Adrenal gland (tissue), 12 donors: ENCODE measurements around the gene ZNF41. TPM values are rescaled to one million over a fixed set of nuclear protein-coding genes. Genes with fewer than 3 reads are reported as not detected.
"Not testable (repeated sequence)": the region's sequence is repeated elsewhere in the genome, so short reads cannot be mapped to it uniquely, and the experiment has no call there.

Experiments used
- DNase-seq, 7 donors: peaks; one replicate each; pipeline ENCODE4 v3.0.0-alpha.2; 2019 to 2020
- H3K27ac ChIP-seq, 5 donors: fragments of 200-600 bp; sonication (generic) in 4 of 5; 1 replicate in 3 of 5; 2 replicates in 2 of 5; pipeline versions ENCODE4 v1.5.1 to v1.8.0; 2016 to 2020; ENCODE audit warnings: mild to moderate bottlenecking in 1 of 5
- H3K27me3 ChIP-seq: fragments of 200-600 bp; 2 replicates; pipeline ENCODE4 v1.8.0; 2021
- H3K36me3 ChIP-seq, 2 donors: fragments of 200-600 bp; replicated peaks in 1 of 2; 1 replicate in 1 of 2; 2 replicates in 1 of 2; pipeline versions ENCODE4 v1.5.1 to v1.8.0; 2018 to 2022
- H3K4me1 ChIP-seq, 2 donors: fragments of 200-600 bp; replicated peaks in 1 of 2; 1 replicate in 1 of 2; 2 replicates in 1 of 2; pipeline versions ENCODE4 v1.5.1 to v1.8.0; 2018 to 2021
- H3K4me3 ChIP-seq, 4 donors: fragments of 200-600 bp; sonication (generic) in 3 of 4; one replicate each; pipeline ENCODE4 v1.5.1; 2016 to 2018
- H3K9me3 ChIP-seq, 3 donors: fragments of 200-600 bp; sonication (generic) in 1 of 3; replicated peaks in 1 of 3; 1 replicate in 2 of 3; 2 replicates in 1 of 3; pipeline versions ENCODE4 v1.5.1 to v1.8.0; 2016 to 2021
- CTCF ChIP-seq, 6 experiments: fragments of 450-650 bp in 4 of 6; fragments of 200-600 bp in 2 of 6; sonication (generic) in 1 of 6; IDR thresholded peaks; 1 replicate in 5 of 6; 2 replicates in 1 of 6; pipeline versions ENCODE4 v1.5.1 to v1.8.0; 2016 to 2021; ENCODE audit warnings: antibody characterized with exemption in 6 of 6, mild to moderate bottlenecking in 2 of 6, moderate library complexity in 1 of 6
- POLR2A ChIP-seq, 2 donors: fragments of 450-650 bp; IDR thresholded peaks; one replicate each; pipeline ENCODE4 v1.6.1; 2017; ENCODE audit warnings: antibody characterized with exemption in 2 of 2, mild to moderate bottlenecking in 2 of 2, moderate library complexity in 1 of 2
- WGBS, 4 donors: extraction: QIAGEN DNeasy Blood & Tissue Kit in 2 of 4; methylation state at CpG; one replicate each; pipeline versions ENCODE4 v1.1.5 to v1.1.7; 2013 to 2017; 5-methylcytosine and 5-hydroxymethylcytosine counted together
- intact Hi-C, 2 donors: fragments of 100-400 bp; cut with DNase I; formaldehyde crosslinking; loops; one replicate each; pipeline versions ENCODE4 v1.14.1 to v1.15.0; 2022 to 2023
- polyA plus RNA-seq, 3 donors: library from polyadenylated mRNA; stranded (reverse); fragments of 200-250 nt in 2 of 3; fragments of 350-450 nt in 1 of 3; fragmentation: Illumina TruSeq in 1 of 3; extraction: RNeasy Lipid Tissue Mini Kit (QIAGEN cat#74804) in 1 of 3; gene quantifications; one replicate each; pipeline ENCODE4 v1.2.3, GENCODE V29; 2013 to 2014
- total RNA-seq, 9 donors: library from RNA; depleted of rRNA in 4 of 9; stranded (reverse); fragments of >200 nt in 4 of 9; fragments of 120-200 nt in 1 of 9; fragmentation: NEBNext Ultra II Directional in 1 of 9; extraction: Animal tissue kit (Norgen Biotek cat#: 25700) in 1 of 9; gene quantifications; one replicate each; pipeline versions ENCODE4 v1.1.0 to v1.2.4, GENCODE V29; 2013 to 2023
- donor health status: healthy with polysubstance abuse.
- donor health status: Bipolar disorder and iron deficiency.
- donor health status: DM: yes; HTN: yes; CAD: no.
- donor health status: DM: no; HTN: no; CAD: no.
- donor health status: DM: no; HTN: no; CAD: no.
- donor health status: DM: yes; HTN: yes; CAD: no.

Gene ZNF41
- total and polyA plus RNA-seq, 12 donors = 2.8 to 10.5 (median 7.6) TPM

DNA sequence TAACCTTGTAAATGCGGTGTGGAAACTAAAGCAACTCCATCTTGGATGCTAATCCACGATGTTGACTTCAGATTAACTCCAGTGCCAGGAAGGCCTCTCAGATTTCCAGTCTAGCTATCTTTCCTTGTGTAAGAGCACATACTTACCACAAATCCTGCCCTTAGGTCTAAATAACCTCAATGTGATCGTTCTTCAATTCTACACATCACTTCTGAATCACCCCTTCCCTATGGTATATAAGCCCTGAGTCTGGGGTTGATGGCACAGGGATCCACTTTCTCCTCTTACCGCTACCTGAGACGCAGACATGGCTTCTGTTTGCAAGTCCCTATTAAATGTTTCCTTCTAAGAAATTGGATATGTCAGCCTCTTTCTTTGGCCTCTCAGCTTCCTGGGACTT, 17.5 kb upstream of the ZNF41 start:
- Histone ChIP-seq H3K27ac (no peak overlapping the region), H3K9me3 (no peaks in the 10 kb centered on the region), H3K27me3 (peaks cover 13% of the 10 kb centered on the region), H3K4me3 (no peak overlapping the region), H3K4me1 (no peaks in the 10 kb centered on the region), H3K36me3 (no peaks in the 10 kb centered on the region)
- WGBS, 4 donors = 73 to 93% (median 84%) methylated on average over 5 of the region's 5 CpGs
- intact Hi-C loops = no loop called here
- no peak for DNase-seq
- TF ChIP-seq CTCF (IDR thresholded peaks at IDR 0.05) (no peak), POLR2A (IDR thresholded peaks at IDR 0.05) (no peak)

DNA sequence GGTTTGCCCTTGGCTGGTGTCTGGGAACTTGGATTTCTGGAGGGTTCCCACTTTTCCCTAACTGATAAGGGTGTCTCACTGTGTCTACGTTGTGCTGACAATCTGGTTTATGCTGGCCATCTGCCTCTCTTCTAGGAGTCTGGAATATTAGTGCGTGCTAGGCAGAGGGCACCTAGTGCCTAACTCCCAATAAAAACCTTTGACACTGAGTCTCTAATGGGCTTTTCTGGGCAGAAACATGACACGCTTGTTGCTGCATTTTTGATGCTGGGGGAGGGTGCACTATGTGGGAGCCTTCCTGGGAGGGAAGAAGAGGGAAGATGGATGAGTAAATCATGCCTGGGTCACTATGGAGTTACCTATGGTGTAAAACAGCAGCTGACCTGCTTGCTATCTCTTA, 16.3 kb upstream of the ZNF41 start:
- no peak for DNase-seq
- Histone ChIP-seq H3K4me3 (no peak overlapping the region), H3K27me3 (peaks cover 13% of the 10 kb centered on the region), H3K36me3 (no peaks in the 10 kb centered on the region), H3K4me1 (no peaks in the 10 kb centered on the region), H3K9me3 (no peaks in the 10 kb centered on the region), H3K27ac (no peak overlapping the region)
- 56 to 100% (median 70%) methylated on average over 2 to 3 of the region's 3 CpGs for WGBS, 4 donors
- intact Hi-C loops = no loop called here
- no peak for TF ChIP-seq POLR2A (IDR thresholded peaks at IDR 0.05)
- TF ChIP-seq CTCF (IDR thresholded peaks at IDR 0.05) = no peak

GRCh38 chrX:47498411-47498810, 15.4 kb upstream of the ZNF41 start:
- Histone ChIP-seq H3K36me3 (no peaks in the 10 kb centered on the region), H3K9me3 (no peaks in the 10 kb centered on the region), H3K27me3 (peaks cover 13% of the 10 kb centered on the region), H3K4me3 (no peak overlapping the region), H3K4me1 (no peaks in the 10 kb centered on the region), H3K27ac (no peak overlapping the region)
- intact Hi-C loops = no loop called here
- WGBS, 4 donors = 65 to 72% (median 70%) methylated on average over 3 to 4 of the region's 4 CpGs
- DNase-seq = no peak
- no peak for TF ChIP-seq POLR2A (IDR thresholded peaks at IDR 0.05)

- H3K27me3 ChIP-seq = peaks cover 13% of the 10 kb centered on the region
- no peak overlapping the region for H3K4me3 ChIP-seq
- intact Hi-C loops = no loop called here
- H3K36me3 ChIP-seq = no peaks in the 10 kb centered on the region
- H3K4me1 ChIP-seq = no peaks in the 10 kb centered on the region
- no peak for DNase-seq
- H3K27ac ChIP-seq = no peak overlapping the region
- no peaks in the 10 kb centered on the region for H3K9me3 ChIP-seq
- TF ChIP-seq POLR2A (IDR thresholded peaks at IDR 0.05) (no peak), CTCF (IDR thresholded peaks at IDR 0.05) (peak in 5 of 6 experiments; percentile 24 to 53 (median 44))
- 41 to 55% (median 49%) methylated on average over 2 of the region's 2 CpGs for WGBS, 4 donors
Observed at GRCh38 chrX:47497271-47497888, 14.4 kb upstream of the ZNF41 start.

DNA sequence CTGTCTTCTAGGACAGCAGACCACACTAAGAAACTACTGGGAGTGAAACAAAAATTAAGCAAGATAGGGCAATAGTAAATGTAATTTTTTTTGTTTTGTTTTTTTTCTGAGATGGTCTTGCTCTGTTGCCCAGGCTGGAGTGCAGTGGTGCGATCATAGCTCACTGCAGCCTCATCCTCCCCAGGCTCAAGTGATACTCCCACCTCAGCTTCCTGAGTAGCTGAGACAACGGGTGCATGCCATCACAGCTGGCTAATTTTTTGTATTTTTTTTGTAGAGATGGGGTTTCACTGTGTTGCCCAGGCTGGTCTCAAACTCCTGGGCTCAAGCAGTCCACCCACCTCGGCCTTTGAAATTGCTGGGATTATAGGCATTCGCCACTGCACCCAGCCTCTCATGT, 9.1 kb upstream of the ZNF41 start:
- 73 to 91% (median 82%) methylated on average over 4 of the region's 4 CpGs for WGBS, 4 donors
- H3K4me1 ChIP-seq, H3K4me3 ChIP-seq, H3K9me3 ChIP-seq, H3K27me3 ChIP-seq, H3K36me3 ChIP-seq, DNase-seq, H3K27ac ChIP-seq, intact Hi-C loops: not testable (repeated sequence)
